Activated T-cell treated with anti-CD3 and anti-CD28 coated beads for 4 hours (primary cell): ENCODE results near the gene SLX9.

Experiments
- DNase-seq: peaks from one replicate; pipeline ENCODE4 v3.0.0-alpha.2; 2020

SLX9 gene

GRCh38 chr21:44931501-44932407 lies 8.1 kb upstream of the SLX9 start:
- no peak for DNase-seq

GRCh38 chr21:44932408-44933181 lies 7.2 kb upstream of the SLX9 start:
- peak; percentile 63 for DNase-seq

GRCh38 chr21:44933199-44933917 lies 6.5 kb upstream of the SLX9 start:
- DNase-seq, result no peak

- DNase-seq, result no peak
Observed at GRCh38 chr21:44933918-44934260, 5.9 kb upstream of the SLX9 start.

- DNase-seq, result no peak
Observed at GRCh38 chr21:44934276-44934675, 5.6 kb upstream of the SLX9 start.

- DNase-seq, result no peak
Observed at GRCh38 chr21:44934797-44935532, 4.9 kb upstream of the SLX9 start.

GRCh38 chr21:44935533-44935927 lies 4.3 kb upstream of the SLX9 start:
- DNase-seq, result no peak

- DNase-seq, result no peak
Observed at GRCh38 chr21:44938772-44939531, 877 bp upstream of the SLX9 start.

GRCh38 chr21:44940116-44940631 lies 345 bp downstream of the SLX9 start:
- DNase-seq, result no peak

GRCh38 chr21:44941567-44941966 lies 1.7 kb downstream of the SLX9 start:
- no peak for DNase-seq

- DNase-seq, result no peak
Observed at GRCh38 chr21:44942566-44942965, 2.7 kb downstream of the SLX9 start.

- no peak for DNase-seq
Observed at GRCh38 chr21:44943005-44943685, 3.3 kb downstream of the SLX9 start.

GRCh38 chr21:44943686-44944550 lies 4.1 kb downstream of the SLX9 start:
- DNase-seq, result no peak

- DNase-seq, result no peak
Observed at GRCh38 chr21:44944596-44944995, 4.8 kb downstream of the SLX9 start.

- no peak for DNase-seq
Observed at GRCh38 chr21:44946254-44947041, 6.6 kb downstream of the SLX9 start.

GRCh38 chr21:44947111-44947929 lies 7.5 kb downstream of the SLX9 start:
- no peak for DNase-seq

GRCh38 chr21:44947930-44948331 lies 8.1 kb downstream of the SLX9 start:
- no peak for DNase-seq

- no peak for DNase-seq
Observed at GRCh38 chr21:44948426-44949120, 8.7 kb downstream of the SLX9 start.
